Mesodermal cell (in vitro differentiated cells): ENCODE results near the gene COX6B1. TPM values are rescaled to one million over a fixed set of nuclear protein-coding genes. Genes with fewer than 3 reads are reported as not detected.
A peak's percentile ranks its signal among the peaks of the same experiment; 100 is the strongest.
"Not testable (repeated sequence)": the region's sequence is repeated elsewhere in the genome, so short reads cannot be mapped to it uniquely, and the experiment has no call there.

ENCODE experiments used
- H3K27ac ChIP-seq: 2 replicates; pipeline ENCODE4 v1.7.0; 2013; ENCODE audit warnings: mild to moderate bottlenecking, low read depth, low read length, moderate library complexity; ENCODE audit not compliant: severe bottlenecking
- H3K36me3 ChIP-seq: 2 replicates; pipeline ENCODE4 v1.7.1; 2013; ENCODE audit warnings: mild to moderate bottlenecking, low read length, moderate library complexity; ENCODE audit not compliant: control insufficient read depth, insufficient read depth
- H3K4me1 ChIP-seq: one replicate; pipeline ENCODE4 v1.7.1; 2013; ENCODE audit warnings: mild to moderate bottlenecking, low read length; ENCODE audit not compliant: insufficient read depth, control insufficient read depth, poor library complexity, severe bottlenecking
- H3K4me3 ChIP-seq: 2 replicates; pipeline ENCODE4 v1.7.0; 2013; ENCODE audit warnings: low read length, control low read depth, mild to moderate bottlenecking; ENCODE audit not compliant: insufficient read depth, poor library complexity, severe bottlenecking; ENCODE audit errors: extremely low read depth
- H3K9me3 ChIP-seq: 2 replicates; pipeline ENCODE4 v1.7.1; 2013; ENCODE audit warnings: mild to moderate bottlenecking, low read length, moderate library complexity; ENCODE audit not compliant: control insufficient read depth
- WGBS, 2 experiments: methylation state at CpG; one replicate each; pipeline ENCODE4 v1.1.5; 2013; ENCODE audit warnings: missing lambda C conversion rate in 2 of 2; ENCODE audit not compliant: insufficient coverage in 2 of 2; 5-methylcytosine and 5-hydroxymethylcytosine counted together
- polyA plus RNA-seq, 2 experiments: library from polyadenylated mRNA; stranded (reverse); fragments of 50-300 nt; gene quantifications; one replicate each; pipeline ENCODE4 v1.2.3, GENCODE V29; 2013

The COX6B1 gene, protein sequence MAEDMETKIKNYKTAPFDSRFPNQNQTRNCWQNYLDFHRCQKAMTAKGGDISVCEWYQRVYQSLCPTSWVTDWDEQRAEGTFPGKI
- polyA plus RNA-seq (2013, experiment 1 of 2): 589 TPM
- 508 TPM for polyA plus RNA-seq (2013, experiment 2 of 2)

DNA sequence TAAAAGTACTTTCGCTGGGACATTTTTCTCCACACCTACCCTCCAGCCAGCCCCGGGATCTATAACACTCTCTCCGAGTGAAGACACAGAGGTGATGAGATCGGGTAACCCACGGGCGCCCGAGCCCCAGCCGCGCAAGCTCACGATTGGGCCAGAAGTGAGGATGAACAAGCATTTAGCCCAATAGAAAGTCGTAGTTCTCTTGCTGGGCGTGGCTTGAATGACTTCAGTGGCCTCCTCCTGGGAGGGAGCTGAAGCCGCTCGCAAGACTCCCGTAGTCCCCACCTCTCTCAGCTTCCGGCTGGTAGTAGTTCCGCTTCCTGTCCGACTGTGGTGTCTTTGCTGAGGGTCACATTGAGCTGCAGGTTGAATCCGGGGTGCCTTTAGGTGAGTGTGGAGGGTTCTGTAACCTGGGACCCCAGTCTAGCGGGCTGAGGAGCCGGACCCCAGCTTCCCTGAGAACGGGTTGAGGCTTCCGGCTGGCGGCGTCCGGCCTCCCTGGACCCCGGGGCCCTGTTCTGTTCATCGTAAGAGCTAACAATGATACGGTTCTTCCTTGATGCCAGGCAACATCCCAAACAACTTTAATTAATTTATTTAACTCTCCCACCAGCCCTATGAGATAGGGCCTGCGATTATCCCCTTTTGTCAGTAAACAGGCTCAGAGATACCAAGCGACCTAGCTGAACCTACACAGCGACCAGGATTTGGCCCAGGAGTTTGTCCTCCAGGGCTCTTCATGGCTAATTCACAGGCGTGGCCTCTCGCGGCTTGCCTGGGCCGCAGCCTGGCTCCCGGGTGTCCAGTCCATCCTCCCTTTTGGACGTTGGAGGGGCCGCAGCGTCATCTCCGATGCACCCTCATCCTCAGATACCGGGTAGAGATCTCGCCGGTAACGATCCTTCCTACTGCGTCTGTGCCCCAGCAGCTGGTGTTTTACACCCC is at the start of gene COX6B1:
Gene COX6B1 (plus strand): TSS at position 307 of the 945 bp plus-strand sequence. CDS start 2,921 bp downstream, outside the sequence.
- 0% methylated on average over 24 to 35 of the region's 46 CpGs for WGBS, 2 experiments
- Histone ChIP-seq H3K4me3 (peak within 1 kb of the TSS; percentile 72), H3K36me3 (peaks cover 29% of the 10 kb centered on the region), H3K27ac (peak within 1 kb of the TSS; percentile 23), H3K4me1 (peaks cover 3% of the 10 kb centered on the region), H3K9me3 (no peaks in the 10 kb centered on the region)

DNA sequence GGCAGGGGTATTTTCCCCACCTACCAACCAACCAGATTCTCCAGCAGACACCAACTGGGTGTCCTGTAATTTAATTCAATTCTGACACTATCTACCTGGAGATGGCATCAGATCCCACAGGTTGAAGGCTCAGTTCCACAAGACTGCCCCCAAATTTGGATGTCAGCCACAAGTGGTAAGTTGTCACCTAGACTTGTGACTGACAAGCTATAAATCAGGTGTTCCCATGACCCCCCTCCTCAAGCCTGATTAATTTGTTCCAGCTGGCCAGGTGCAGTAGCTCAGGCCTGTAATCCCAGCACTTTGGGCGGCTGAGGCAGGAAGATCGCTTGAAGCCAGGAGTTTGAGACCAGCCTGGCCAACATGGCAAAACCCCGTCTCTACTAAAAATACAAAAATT is 46.2 kb upstream of the COX6B1 start:
- peaks cover 6% of the 10 kb centered on the region for H3K9me3 ChIP-seq
- H3K27ac ChIP-seq: no peak overlapping the region
- H3K4me1 ChIP-seq: no peaks in the 10 kb centered on the region
- 70 to 92% methylated on average over 2 of the region's 3 CpGs for WGBS, 2 experiments
- H3K36me3 ChIP-seq: no peaks in the 10 kb centered on the region
- no peak overlapping the region for H3K4me3 ChIP-seq

DNA sequence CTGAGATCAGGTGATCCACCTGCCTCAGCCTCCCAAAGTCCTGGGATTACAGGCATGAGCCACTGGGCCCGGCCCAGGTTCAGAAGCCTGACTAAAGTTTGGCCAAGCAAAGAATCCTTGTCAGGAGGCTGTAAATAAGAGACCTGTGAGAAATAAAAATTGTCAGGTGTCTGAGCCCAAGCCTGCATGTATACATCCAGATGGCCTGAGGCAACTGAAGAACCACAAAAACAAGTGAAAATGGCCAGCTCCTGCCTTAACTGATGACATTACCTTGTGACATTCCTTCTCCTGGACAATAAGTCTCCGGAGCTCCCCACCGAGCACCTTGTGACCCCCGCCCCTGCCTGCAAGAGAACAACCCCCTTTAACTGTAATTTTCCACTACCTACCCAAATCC is 43.7 kb upstream of the COX6B1 start:
- peaks cover 13% of the 10 kb centered on the region for H3K9me3 ChIP-seq
- H3K27ac ChIP-seq, H3K4me3 ChIP-seq, H3K4me1 ChIP-seq, H3K36me3 ChIP-seq: not testable (repeated sequence)
- WGBS, 2 experiments: 78% methylated on average over 4 of the region's 4 CpGs; no CpG with 5 or more reads in 1 of the 2 experiments

DNA sequence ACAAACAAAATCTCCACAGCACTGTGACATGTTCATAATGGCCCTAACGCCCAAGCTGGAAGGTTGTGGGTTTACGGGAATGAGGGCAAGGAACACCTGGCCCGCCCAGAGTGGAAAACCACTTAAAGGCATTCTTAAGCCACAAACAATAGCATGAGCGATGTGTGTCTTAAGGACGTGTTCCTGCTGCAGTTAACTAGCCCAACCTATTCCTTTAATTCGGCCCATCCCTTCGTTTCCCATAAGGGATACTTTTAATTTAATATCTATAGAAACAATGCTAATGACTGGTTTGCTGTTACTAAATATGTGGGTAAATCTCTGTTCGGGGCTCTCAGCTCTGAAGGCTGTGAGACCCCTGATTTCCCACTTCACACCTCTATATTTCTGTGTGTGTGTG is 41.0 kb upstream of the COX6B1 start:
- H3K4me3 ChIP-seq: not testable (repeated sequence)
- 100% methylated on average over 3 of the region's 8 CpGs; no CpG with 5 or more reads in 1 of the 2 experiments for WGBS, 2 experiments
- peaks cover 13% of the 10 kb centered on the region for H3K9me3 ChIP-seq

DNA sequence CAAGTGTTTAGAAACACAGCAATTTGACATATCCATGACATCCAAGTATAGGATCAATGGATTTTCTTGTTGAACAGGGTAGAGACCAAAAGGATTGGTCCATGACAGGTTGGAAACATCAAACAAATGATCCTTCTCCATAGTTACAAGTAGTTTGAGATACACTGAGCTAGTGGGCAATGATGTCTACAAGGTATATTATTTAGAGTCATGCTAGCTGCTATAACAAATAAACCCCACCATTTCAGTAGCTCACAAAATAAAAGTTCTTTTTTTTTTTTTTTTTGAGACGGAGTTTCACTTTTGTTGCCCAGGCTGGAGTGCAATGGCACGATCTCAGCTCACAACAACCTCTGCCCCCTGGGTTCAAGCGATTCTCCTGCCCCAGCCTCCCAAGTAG is 40.5 kb upstream of the COX6B1 start:
- H3K4me1 ChIP-seq: peaks cover 4% of the 10 kb centered on the region
- no peaks in the 10 kb centered on the region for H3K36me3 ChIP-seq
- no peak overlapping the region for H3K27ac ChIP-seq
- no peak overlapping the region for H3K4me3 ChIP-seq
- peaks cover 13% of the 10 kb centered on the region for H3K9me3 ChIP-seq
- 68% methylated on average over 3 of the region's 3 CpGs; no CpG with 5 or more reads in 1 of the 2 experiments for WGBS, 2 experiments

More for the DNA sequence above, 41.0 kb upstream of the COX6B1 start:
- H3K27ac ChIP-seq, H3K36me3 ChIP-seq, H3K4me1 ChIP-seq: not testable (repeated sequence)

DNA sequence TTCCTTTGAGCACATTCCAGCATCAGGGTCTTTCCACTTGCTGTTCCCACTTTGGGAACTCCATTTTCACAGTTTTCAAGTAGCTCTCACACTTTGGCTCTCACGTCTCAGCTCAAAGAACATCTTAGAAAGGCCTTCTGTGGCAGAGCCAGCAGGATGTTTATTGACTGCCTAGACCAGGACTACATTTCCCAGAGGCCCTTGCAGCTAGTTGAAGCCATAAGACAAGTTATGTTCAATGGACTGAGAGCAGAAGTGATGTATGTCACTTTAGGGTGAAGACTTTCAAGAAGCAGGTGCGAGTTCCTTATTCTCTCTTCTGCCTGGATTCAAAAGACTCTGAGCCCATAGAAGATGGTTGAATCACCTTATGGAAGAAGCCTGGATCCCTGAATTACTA is 39.9 kb upstream of the COX6B1 start:
- WGBS, 2 experiments: 100% methylated on average over 1 of the region's 2 CpGs
- Histone ChIP-seq H3K27ac (no peak overlapping the region), H3K4me3 (no peak overlapping the region), H3K4me1 (peaks cover 4% of the 10 kb centered on the region), H3K9me3 (peaks cover 13% of the 10 kb centered on the region), H3K36me3 (no peaks in the 10 kb centered on the region)

DNA sequence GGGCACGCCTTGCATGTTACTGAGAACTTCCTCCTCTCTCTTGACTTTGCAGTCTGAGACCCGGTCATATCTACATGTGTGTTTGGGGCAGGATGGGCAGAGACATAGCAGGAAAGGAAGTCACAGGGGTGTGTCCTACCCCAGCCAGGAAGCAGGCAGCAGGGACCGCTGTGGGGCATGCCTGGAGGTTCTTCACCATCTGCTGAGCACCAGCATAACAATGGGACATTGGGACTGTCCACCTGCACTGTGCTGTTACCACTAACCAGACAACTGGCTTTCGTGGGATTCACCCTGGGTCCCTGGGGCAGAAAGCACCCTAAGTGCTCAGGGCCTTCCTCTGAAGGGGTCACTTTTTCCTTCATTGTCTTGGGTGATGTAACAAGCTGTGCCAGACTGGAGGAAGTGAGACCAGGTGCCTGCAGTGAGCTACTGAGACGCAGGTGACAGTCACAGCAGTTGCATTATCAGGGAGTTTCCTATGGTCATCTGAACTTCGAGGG is 38.2 kb upstream of the COX6B1 start:
- peaks cover 4% of the 10 kb centered on the region for H3K36me3 ChIP-seq
- peaks cover 13% of the 10 kb centered on the region for H3K9me3 ChIP-seq
- H3K27ac ChIP-seq: no peak overlapping the region
- H3K4me3 ChIP-seq: no peak overlapping the region
- WGBS, 2 experiments: 80 to 83% methylated on average over 5 to 6 of the region's 6 CpGs
- H3K4me1 ChIP-seq: peaks cover 4% of the 10 kb centered on the region

DNA sequence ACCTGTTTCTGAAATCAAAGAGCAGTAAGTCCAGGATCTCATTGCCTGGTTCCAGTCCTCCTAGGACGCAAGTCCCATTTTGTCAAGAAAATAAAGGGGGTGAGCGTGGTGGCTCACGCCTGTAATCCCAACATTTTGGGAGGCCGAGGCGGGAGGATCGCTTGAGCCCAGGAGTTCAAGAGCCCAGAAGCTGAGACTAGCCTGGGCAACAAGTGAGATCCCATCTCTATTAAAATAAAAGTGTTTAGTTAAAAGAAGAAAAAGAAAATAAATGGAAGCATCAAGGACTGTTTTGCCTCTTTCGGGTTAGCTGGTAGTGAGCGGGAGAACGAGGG is 35.9 kb upstream of the COX6B1 start:
- peak overlapping the region; percentile 77 for H3K4me3 ChIP-seq
- peaks cover 6% of the 10 kb centered on the region for H3K9me3 ChIP-seq
- H3K4me1 ChIP-seq: peaks cover 4% of the 10 kb centered on the region
- H3K36me3 ChIP-seq: peaks cover 15% of the 10 kb centered on the region
- WGBS, 2 experiments: 53 to 56% methylated on average over 8 to 9 of the region's 9 CpGs
- no peak overlapping the region for H3K27ac ChIP-seq

DNA sequence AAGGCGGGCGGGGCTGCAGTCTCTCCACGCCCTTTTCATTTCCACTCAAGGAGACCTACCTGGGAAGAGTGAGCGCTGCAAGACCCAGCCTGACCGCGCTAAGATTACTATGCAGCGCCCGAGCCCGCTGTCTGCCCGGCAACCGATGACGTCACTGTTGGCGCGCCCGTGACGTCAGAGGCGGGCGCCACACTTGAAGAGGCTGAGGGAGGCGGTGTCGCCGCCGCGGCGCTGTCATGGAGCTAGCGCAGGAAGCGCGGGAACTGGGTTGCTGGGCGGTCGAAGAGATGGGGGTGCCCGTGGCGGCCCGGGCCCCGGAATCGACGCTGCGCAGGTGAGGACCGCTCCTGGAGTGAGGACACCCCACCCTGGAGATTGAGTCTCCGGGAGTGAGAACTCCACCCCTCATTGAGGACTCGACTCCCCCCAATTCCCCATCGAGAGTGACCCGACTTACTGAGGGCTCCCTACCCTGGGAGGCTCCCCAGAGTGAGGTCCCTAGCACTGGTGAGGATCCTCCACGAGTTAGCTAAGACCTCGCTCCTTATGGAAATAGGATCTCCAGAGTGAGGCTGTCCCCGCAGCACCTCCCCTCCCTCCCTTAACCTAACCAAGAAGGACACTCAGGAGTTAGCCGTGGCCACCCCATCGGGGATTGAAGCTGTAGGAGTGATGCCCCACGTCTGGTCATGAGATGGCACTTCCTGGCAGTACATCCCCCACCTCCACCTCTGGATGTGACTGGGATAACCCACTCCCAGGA is 35.4 kb upstream of the COX6B1 start, which contains the start of gene HAUS5:
Gene HAUS5 (plus strand): TSS at position 177 of the 763 bp plus-strand sequence. CDS start 60 bp downstream, at position 237.
- Histone ChIP-seq H3K9me3 (peaks cover 6% of the 10 kb centered on the region), H3K27ac (no peak within 1 kb of the TSS), H3K4me3 (peak within 1 kb of the TSS; percentile 77), H3K4me1 (peaks cover 4% of the 10 kb centered on the region), H3K36me3 (peaks cover 16% of the 10 kb centered on the region)
- 0% methylated on average over 35 to 40 of the region's 47 CpGs for WGBS, 2 experiments

DNA sequence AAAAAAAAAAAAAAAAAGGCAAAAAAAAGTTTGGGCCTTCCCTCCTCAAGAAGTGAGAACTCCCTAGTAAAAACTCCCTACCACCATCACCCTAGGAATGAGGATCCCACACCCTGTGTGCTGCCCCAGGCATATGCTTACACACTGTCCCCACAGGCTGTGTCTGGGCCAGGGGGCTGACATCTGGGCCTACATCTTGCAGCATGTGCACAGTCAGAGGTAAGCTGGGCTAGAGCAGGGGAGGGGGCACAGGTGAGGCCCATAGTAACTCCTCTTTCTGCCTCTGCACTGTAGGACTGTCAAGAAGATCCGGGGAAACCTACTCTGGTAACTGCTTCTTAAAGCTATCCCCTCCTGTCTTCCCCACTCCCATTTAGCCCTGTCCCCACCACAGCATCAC is 34.5 kb upstream of the COX6B1 start:
- peaks cover 20% of the 10 kb centered on the region for H3K36me3 ChIP-seq
- H3K27ac ChIP-seq: no peak overlapping the region
- H3K4me3 ChIP-seq: peak overlapping the region; percentile 77
- peaks cover 4% of the 10 kb centered on the region for H3K4me1 ChIP-seq
- H3K9me3 ChIP-seq: peaks cover 3% of the 10 kb centered on the region
- 80 to 100% methylated on average over 1 of the region's 1 CpG for WGBS, 2 experiments
